CD4-positive, alpha-beta T cell treated with Interleukin-4 for 4 hours (primary cell): ENCODE data around the gene PRR35.

Source experiments
- DNase-seq: peaks from one replicate; pipeline ENCODE4 v3.0.0-alpha.2; 2020

Gene PRR35

DNA sequence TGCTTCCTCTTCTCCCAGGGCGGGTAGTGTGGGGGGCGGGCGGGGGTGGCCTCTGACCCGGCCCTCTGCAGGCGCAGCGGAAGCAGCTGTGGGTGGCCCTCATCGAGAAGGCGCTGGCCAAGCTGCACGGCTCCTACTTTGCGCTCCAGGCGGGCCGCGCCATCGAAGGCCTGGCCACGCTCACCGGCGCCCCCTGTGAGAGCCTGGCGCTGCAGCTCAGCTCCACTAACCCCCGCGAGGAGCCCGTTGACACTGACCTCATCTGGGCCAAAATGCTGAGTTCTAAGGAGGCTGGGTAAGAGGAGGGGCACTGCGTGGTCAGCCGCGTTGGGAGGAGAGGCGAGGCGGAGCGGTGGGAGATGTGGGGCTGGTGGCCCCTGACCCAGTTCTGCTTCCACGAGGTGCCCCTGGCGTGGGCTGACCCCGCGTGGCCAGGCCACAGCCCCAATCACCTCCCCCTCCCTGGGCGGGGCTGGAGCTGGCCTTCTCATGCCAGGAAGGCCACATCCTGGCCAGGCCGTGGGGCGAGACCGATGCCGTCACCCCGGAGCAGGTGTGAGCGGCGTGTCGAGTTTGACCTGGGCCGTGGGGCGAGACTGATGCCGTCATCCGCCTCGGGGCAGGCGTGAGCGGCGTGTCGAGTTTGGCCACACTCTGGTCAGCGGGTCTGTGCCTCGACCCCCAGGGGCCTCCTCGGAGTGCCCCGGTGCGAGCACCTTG, 10.5 kb upstream of the PRR35 start:
- no peak for DNase-seq

GRCh38 chr16:551210-551609, 9.0 kb upstream of the PRR35 start:
- DNase-seq: no peak

- no peak for DNase-seq
These were observed 8.0 kb upstream of the PRR35 start for GRCh38 chr16:552171-552570.

- DNase-seq: no peak
These were observed 6.4 kb upstream of the PRR35 start for GRCh38 chr16:553601-554296.

- no peak for DNase-seq
These were observed 5.9 kb upstream of the PRR35 start for GRCh38 chr16:554297-554621.

DNA sequence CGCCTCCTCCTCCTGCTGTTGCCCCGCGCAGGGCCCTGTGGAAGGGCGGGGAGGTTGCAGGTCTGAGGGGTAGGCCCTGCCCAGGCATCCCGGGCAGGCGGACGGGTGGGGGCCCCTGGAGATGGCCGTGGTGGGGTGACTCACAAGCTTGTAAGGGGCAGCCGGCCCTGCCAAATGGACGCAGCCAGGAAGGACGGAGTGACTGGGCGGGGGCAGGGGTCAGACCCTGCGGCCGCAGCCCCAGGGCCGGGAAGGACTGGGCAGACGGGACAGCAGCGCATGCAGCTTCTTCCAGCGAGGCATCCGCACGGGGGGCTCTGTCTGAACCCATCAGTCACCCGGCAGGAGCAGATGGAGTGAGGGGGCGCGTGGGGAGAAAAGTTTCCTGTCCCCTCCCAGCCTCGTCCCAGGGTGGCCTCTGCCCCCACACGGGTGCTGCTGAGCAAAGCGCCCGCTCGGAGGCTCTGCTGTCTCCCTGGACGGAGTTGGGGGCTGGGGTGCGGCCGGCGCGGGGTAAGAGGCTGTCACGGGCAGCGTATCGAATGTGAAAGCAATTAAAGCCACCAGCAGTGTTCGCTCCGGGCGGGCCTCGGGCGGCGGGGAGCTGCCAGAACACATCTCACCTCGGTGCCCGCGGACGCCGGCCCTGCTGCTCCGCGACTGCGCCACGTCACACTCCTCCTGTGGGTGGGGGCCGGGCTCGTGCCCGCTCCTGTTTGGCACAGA, 5.4 kb upstream of the PRR35 start:
- DNase-seq: no peak

- no peak for DNase-seq
These were observed 4.4 kb upstream of the PRR35 start for GRCh38 chr16:555528-556473.

DNA sequence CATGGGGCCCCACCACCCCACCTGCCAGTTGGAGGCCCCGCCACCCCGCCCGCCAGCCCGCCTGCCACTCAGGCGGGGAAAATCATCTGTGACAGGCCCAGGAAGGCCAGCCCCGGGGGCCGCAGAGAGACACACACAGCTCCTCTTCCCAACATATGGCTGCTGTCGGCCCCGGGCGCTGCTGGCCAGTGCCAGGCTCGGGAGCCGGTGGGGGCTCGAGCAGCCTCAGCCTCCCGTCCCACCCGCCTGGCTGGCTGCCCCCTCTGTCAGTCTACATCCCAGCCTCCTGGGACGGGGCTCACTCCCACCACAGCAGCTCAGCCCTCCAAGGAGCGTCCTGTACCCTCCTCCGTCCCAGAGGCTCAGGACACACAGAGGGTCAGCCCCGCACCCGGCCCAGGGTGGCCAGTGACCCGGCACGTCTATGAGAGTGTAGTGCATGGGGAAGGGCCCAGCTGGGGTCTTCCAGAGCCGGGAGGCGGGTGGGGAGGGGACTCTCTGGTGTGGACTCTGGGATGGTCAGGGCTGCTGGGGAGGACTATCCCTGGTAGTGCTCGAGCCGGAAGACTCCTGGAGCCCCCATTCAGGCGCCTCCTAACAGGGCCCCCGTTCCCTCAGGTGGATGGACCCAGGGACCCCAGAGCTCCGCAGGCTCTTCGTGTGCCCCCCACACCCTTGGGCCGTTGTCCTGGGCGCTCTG, 3.6 kb upstream of the PRR35 start:
- DNase-seq: no peak

GRCh38 chr16:557463-558297, 2.5 kb upstream of the PRR35 start:
- no peak for DNase-seq

DNA sequence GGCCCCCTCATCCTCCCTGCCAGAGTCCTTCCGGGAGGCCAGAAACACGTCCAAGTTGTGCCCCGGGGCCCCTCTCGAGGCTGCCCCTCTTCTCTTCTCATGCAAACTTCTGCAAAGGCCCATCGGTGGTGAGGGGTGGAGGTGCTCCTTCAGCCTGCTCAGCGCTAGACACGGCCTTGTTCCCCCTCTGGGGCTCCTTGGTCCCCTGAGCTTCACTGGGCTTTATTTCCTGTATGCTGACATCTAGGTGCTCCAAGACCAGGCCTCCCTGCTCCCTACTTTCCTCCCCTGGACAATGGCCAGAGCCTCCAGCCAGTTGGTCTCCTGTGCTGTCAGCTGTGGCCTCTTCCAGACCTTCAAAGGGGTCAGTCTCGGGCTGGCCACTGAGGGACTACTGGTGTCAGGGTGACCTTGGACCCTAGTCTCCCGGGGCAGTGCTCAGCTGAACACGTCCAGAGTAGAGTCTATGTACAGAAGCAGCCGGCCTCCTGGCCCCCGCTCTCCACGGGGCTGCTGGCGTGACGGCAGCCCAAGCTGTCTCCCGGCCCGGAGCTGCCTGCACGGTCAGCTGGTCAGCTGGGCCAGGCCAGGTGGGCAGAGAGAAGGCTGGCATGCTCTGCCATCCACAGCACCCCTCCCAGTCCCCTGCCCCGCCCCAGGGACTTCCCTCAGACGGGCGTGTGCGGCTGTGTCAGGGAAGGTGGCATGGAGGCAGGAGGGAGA, 1.7 kb upstream of the PRR35 start:
- DNase-seq: no peak

DNA sequence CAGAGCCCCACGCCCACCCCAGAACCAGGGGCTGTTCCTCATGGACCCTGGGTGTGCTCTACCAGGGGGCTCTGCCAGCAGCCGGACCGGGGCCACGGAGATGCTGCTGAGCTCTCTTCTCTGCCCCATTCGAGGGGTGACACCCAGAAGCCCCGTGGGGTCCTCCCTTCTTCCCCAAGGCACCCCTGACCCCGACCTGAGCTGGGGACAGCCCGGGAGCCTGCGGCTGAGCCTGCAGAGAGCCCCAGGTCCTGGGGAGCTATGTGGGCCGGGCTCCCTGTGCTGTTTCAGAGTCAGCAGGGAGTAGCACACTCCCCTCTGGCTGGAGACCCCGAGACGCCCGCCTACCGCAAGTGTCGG, 1.2 kb upstream of the PRR35 start:
- no peak for DNase-seq

DNA sequence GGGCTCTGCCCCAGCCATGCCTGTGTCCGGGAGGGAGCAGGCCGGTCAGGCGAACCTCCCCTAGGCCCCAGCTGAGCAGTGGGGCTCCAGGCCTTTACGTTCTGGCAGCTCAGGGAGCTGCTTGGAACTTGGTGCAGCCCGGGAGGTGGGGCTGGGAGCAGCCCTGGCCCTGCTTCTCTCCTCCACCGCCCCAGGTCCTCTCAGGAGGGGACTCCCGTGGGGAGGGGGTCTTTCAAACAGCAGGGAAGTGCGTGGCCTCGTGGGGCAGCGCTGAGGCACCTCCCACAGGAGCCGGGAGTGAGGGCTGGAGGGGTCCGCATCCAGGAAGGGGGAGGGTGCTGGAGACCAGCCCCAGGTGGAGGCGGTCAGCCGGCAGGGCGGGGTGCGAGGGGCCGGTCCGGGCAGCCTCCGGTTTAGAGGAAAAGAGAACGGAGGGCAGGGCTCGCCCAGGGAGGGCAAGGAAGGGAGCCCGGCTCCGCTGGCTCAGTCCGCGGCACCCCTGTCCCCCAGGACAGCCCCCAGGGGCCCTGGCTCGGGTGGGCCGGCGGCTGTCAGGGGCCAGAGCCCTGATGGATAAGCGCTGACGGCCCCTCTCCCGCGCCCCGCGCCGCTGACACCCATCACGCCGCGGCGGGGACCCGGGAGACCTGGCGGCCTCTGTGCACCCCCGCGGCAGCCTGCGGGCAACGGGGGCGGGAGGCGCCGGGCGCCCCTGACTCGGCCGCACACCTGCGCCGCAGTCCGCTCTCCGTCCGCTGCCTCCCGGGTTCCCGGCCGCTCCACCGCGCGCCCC, 587 bp upstream of the PRR35 start:
- DNase-seq: no peak

DNA sequence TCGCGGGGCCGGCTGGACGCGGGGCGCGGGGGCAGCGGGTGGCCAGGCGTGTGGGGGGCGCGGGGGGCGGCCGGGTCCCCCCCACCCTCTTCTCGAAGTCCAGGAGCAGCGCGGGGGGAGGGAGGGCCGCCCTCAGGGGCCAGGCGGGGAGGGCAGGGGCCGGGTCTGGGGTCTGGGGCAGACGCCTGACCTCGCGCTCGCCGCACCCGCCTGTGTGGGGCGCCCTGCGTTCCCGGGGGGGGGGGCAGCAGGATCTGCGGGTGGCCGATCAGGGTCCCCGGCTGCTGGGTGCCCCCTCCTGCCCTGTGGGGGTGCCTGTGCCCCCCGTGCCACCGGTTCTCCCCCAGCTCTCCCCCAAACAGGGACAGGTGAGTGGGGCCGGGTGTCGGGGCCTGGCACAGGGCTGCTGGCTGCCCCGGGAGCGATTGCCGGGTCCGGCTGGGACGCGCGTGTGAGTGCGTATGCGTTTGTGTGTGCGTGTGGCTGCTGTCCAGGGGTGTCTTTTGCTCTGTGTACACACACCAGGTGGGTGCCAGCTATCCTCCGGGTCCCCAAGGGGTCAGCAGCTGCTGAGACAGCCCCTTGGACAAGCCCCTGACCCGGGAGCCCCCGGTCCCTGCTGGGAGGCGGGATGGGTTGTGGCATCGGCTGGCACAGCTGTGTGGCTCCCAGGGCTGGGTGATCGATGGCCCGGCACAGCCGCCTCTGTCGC, 663 bp downstream of the PRR35 start:
- no peak for DNase-seq

- DNase-seq: no peak
These were observed 1.2 kb downstream of the PRR35 start for GRCh38 chr16:561413-561794.

DNA sequence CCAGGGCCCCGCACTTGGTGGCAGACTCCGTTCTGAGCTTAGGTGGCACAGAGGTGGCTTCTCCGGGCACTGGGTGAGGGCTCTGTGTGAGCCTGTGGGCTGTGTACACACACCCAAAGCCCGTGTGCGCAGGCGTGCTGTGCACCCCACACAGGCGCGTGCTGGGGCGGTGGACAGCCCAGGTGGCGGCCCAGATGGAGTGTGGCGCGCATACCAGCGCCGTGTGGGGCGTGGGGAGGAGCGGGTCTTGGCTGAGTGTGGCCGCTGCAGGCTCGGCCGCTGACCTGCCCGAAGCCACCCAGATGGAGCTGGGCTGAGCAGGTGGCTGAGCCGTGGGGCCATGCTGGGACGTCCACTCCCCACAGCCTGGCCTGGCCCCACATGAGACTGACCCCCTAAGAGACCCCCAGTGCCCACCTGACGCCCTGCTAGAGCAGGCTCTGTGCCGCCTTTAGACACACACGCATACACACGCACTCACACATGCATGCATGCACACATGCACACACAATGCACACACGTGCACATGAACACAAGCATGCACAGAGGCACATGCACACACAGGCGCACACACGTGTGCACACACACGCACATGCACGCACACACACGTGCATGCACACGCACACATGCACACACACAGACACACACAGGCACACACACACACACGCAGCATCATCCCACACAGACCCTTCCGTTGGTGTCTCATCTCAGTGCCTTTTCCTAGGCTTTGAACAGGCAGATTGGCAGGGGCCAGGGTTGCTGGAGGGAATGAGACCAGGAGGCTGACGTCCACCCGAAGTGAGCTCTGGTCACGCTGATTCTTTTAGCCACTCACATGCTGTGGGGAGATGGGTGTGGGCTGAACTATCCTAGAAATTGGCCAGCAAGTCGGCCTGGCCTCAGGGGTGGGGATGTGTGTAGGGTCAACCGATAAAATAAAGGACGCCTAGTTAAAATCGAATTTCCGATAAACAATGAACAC, 2.1 kb downstream of the PRR35 start:
- no peak for DNase-seq

- DNase-seq: no peak
These were observed 3.0 kb downstream of the PRR35 start for GRCh38 chr16:563072-563644.

GRCh38 chr16:564690-565418, 4.7 kb downstream of the PRR35 start:
- DNase-seq: no peak
